Skeletal muscle cell (primary cell): ENCODE data around the gene GCC2.
"Not testable (repeated sequence)": the region's sequence is repeated elsewhere in the genome, so short reads cannot be mapped to it uniquely, and the experiment has no call there.

Source experiments
- DNase-seq: peaks from one replicate; pipeline ENCODE4 v3.0.0-alpha.2; 2010; ENCODE audit warnings: low read depth
- H3K4me3 ChIP-seq: 2 replicates; pipeline ENCODE4 v1.5.1; 2011; ENCODE audit warnings: low read depth, mild to moderate bottlenecking, control low read depth, low read length, moderate library complexity

GCC2 gene

DNA sequence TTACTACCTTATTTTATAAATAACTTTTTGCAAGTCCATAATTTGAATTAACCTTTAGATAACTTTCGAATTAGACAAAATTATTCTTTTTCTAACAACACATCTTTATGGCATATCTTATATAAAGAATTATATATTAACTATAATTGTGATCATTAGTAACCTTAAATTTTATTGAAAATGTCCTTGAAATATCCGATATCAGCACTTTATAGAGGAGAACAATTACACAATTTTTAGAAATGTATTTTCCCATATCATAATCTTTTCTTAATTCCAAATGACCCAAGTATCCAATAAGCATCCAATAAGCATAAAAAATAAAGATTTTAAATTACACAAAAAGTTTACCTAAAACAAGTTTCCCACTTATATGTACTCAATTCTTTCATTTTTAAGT is 7.3 kb upstream of the GCC2 start:
- no peak for DNase-seq
- H3K4me3 ChIP-seq, result no peak overlapping the region

DNA sequence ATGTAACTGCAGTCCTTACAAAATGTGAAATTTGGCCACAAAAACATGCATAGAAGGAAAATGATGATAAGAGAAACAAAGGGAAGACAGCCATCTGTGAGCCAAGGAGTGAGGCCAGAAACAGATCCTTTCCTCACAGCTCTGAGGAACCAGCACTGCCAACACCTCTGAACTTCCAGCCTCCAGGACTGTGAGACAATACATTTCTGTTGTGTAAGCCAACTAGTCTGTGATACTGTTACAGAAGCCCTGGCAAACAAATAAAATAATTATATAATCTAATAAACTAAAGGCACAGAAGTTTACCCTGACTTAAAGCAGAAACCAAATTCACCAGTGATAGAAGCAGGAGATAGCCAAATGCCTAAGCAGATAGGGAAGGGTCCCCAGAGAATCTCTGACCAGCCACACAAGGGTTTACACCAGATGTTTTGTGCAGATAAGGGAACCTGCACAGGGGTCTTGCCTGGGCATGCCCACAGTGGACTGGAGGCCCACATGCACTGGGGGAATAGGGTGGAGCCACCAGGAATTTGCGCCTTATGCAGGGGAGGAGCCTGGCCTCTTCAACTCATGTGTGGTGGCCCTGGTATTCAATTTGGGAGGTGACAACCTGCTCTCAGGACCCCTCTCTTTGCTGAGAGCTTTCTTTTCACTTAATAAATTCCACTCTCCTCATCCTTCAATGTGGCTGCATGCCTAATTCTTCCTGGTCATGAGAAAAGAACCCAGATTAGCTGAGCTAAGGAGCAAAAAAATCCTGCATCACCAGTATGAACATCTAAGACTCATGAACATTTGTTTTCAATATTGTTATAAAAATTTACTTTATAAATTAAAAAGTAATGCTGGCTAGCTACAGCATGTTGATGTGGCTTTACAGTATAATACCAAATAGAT is 3.8 kb upstream of the GCC2 start:
- DNase-seq, result no peak
- H3K4me3 ChIP-seq, result no peak overlapping the region

GRCh38 chr2:108446703-108447102 is 2.3 kb upstream of the GCC2 start:
- no peak for DNase-seq
- H3K4me3 ChIP-seq, result no peak overlapping the region

GRCh38 chr2:108447947-108448677 is 894 bp upstream of the GCC2 start:
- peak overlapping the region; percentile 91 for H3K4me3 ChIP-seq
- DNase-seq, result no peak

- no peak for DNase-seq
- peak overlapping the region; percentile 91 for H3K4me3 ChIP-seq
Observed at GRCh38 chr2:108449410-108450130, 564 bp downstream of the GCC2 start.

DNA sequence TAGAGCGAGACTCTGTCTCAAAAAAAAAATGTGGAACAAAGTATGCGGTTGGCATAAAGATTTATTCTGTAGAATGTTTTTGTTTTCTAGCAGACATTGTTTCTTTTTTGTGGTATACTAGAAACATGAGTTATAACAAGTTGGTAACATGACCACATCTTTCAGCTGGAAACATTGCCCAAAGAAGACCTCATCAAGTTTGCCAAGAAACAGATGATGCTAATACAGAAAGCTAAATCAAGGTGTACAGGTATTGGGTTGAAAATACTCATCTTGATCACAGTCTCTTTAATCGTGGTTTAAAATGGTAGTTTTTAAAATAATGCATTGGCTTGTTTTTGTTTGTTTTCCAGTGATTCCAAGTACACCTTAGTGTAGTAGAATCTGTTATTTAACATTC is 1.9 kb downstream of the GCC2 start:
- no peak overlapping the region for H3K4me3 ChIP-seq
- no peak for DNase-seq

DNA sequence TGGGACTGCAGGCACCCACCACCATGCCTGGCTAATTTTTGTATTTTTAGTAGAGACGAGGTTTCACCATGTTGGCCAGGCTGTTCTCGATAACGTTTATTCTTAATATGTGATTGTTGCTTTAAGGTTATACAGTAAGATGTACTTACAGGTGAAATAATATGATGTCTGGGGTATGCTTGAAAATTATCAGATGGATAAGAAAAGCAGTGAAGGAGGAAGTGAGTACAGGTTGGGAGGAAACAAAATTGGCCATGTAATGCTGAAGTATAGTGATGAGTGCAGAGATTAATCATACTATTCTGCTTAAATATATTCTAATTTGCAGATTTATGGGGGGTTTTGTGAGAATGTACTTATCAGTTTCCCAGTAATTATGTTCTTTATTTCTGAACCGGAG is 3.0 kb downstream of the GCC2 start:
- no peak overlapping the region for H3K4me3 ChIP-seq
- DNase-seq, result no peak

GRCh38 chr2:108453530-108453929 is 4.5 kb downstream of the GCC2 start:
- not testable (repeated sequence) for DNase-seq

DNA sequence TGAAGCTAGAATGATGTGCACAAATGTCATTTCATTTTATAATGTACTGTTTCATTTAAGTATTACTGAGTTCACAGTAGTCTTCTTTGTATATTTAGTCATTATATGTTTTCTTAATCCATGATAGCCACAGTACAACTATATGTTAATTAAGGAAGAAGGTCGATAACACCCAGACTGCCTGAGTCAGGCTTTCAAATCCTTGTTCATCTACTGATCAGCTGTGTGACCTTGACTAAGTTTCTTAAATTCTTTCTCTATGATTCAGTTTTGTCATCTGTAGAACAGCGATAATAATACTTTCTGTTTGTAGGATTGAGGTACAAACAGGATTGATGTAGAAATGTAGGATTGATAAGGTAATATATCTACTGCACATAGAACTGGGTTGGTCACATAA is 5.4 kb downstream of the GCC2 start:
- H3K4me3 ChIP-seq, result no peak overlapping the region
- DNase-seq, result no peak

More at GRCh38 chr2:108453530-108453929, 4.5 kb downstream of the GCC2 start:
- H3K4me3 ChIP-seq, result not testable (repeated sequence)

GRCh38 chr2:108455571-108455970 is 6.6 kb downstream of the GCC2 start:
- H3K4me3 ChIP-seq, result no peak overlapping the region
- no peak for DNase-seq

GRCh38 chr2:108458082-108458481 is 9.1 kb downstream of the GCC2 start:
- DNase-seq, result no peak
- no peak overlapping the region for H3K4me3 ChIP-seq

- no peak overlapping the region for H3K4me3 ChIP-seq
- no peak for DNase-seq
Observed at GRCh38 chr2:108459441-108459840, 10.4 kb downstream of the GCC2 start.

DNA sequence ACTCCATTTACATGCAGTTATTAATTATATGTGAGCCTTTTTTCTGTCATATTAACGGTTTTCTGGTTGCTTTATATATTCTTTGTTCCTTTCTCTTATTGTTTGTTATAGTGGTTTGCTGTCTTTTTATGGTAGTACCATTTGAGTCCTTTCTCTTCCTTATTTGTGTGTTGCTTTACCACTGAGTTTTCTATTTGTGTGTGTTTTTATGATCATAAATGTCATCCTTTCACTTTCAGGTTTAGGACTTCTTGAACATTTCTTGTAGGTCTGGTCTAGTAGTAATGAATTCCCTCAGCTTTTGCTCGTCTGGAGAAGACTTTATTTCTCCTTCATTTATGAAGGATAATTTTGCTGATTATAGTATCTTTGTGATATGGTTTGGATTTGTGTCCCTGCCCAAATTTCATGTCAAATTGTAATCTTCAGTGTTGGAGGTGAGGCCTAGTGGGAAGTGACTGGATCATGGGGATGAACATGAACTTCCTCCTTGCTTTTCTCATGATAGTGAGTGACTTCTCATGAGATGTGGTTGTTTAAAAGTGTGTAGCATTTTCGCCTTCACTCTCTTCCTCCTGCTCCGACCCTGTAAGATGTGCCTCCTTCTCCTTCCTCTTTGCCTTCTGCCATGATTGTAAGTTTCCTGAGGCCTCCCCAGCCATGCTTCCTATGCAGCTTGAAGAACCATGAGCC is 11.5 kb downstream of the GCC2 start:
- DNase-seq, result no peak
- H3K4me3 ChIP-seq, result no peak overlapping the region

DNA sequence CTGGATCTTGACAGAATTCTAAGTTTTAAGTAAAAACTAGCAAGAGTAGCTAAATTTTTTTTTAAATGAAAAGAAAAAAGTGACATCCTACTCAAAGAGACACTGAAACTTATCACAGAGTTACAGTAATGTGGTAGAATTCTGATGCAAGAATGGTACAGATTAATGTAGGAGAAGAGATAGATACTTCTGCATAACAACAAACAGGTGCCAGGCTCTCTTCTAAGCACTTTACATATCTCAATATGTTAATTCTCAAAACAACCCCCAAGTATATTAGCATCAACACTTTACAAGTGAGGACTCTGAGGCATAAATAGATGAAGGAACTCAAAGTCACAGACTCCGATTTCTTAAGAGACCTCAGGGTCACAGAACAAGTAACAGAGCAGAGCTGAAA is 28.1 kb downstream of the GCC2 start:
- no peak overlapping the region for H3K4me3 ChIP-seq
- DNase-seq, result no peak

DNA sequence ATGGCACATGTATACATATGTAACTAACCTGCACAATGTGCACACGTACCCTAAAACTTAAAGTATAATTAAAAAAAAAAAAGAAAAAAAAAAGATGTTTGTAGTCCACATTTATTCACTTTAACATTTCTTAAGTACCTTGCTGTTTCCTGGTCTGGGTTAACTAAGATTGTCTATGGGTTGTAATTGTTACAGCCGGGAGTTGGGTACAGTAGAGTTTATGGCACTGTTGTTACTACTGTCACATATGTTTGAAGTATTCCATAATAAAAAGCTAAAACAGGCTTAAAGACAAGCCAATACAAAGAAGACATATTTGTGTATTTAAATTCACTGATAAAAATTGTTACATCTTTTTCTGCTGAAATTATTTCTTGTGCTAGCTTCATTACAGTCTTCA is 36.2 kb downstream of the GCC2 start:
- DNase-seq, result no peak
- H3K4me3 ChIP-seq, result no peak overlapping the region

DNA sequence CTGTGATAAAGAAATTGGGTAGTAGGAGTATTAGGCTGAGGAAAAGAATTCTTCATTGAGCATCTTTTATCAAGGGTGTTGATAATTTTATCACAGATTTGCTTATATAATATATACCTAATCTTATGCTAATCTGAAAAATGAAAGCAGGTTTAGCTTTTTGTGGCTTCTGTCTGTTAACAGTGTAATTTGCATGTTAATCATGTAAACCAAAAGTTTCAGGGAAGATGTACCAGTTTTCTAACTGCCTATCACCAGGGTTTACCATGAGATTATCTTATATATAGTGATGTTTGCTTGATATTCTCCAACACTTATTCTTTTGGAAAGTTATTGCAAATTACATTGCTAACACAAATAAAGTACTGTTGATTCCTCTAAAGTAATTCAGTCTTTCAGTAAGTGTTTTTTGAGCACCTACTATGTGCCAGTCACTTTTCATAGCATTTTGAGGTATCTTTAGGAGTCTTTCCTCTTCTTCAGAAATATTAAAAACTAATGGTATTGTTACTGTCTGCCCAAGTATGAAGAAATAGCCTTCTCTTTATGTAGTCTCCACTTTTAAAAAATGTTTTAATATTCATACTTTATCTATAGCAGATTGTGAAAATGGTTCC is 41.6 kb downstream of the GCC2 start:
- no peak overlapping the region for H3K4me3 ChIP-seq
- DNase-seq, result no peak

GRCh38 chr2:108491848-108492247 is 42.8 kb downstream of the GCC2 start:
- H3K4me3 ChIP-seq, result no peak overlapping the region
- no peak for DNase-seq

DNA sequence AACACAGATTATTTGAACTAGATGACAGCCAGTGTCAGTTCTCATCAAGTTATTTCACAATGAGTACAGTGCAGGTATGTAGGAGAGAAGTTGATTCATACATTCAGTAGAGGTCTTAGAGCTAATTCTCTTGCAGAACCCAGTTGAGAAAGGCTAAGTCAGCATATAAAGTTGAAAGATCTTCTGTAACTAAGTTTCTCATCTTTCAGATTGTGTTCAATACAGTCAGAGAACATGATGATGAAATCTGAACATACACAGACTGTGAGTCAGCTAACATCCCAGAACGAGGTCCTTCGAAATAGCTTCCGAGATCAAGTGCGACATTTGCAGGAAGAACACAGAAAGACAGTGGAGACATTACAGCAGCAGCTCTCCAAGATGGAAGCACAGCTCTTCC is 43.4 kb downstream of the GCC2 start:
- H3K4me3 ChIP-seq, result no peak overlapping the region
- DNase-seq, result peak; percentile 91

DNA sequence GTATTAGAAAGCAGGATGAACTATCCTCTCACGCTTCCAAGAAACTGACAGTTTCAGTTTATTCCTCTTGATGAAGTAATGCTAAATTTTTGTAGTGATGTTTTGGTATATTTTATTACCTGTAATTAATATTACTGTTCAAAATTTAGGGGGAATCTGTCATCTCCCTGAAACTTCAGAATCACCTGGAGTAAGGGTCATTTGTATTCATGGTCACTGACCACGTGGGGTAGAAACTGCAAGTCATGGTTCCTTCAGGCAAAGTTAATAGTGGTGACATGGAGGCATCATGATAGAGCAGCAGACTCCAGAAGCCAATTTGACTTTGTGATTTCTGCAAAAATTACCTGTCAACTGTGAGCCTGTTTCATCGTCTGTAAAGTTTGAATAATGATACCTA is 47.2 kb downstream of the GCC2 start:
- DNase-seq, H3K4me3 ChIP-seq: not testable (repeated sequence)
